Measurements from ENCODE around the gene DMD. TPM values are rescaled to one million over a fixed set of nuclear protein-coding genes. Genes with fewer than 3 reads are reported as not detected.

Gene DMD
- total and polyA plus RNA-seq, 2 of the 8 experiments (the other 6 are each of a cell fraction or from before 2014, with no cell fraction given), result 4.8 to 7.4 TPM

DNA sequence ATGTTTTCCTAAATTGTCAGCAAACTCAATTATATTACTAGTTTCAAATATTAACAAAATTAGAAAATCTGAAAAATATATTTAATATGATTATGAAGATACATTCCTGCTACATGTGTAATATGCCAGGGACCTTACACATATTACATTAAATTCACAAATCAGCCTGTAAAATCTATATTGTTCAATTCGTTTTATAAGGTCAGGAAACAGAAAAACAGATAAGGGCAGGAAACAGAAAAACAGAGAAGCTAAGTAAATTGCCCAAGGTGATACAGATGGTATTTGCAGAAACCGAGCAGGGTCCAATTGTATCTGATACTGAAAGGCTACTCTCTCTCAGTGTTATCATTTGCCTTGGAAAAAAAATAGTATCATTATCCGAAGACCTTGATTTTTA is 739.0 kb downstream of the DMD start:
- Histone ChIP-seq H4K8ac (ENCODE audit: extremely low read depth, insufficient read depth, low read length) (no peak overlapping the region), H3K79me2 (ENCODE audit: control insufficient read depth in 1 of 2, insufficient read depth in 2 of 2, low read length in 2 of 2) (no peaks in the 10 kb centered on the region), H3K4me2 (ENCODE audit: insufficient read depth in 1 of 2, low read depth in 2 of 2, low read length in 2 of 2) (no peak overlapping the region), H2AK5ac (ENCODE audit: low read depth, low read length) (no peak overlapping the region), H2AFZ (ENCODE audit: low read length) (no peak overlapping the region), H3K36me3 (ENCODE audit: control insufficient read depth in 2 of 4, insufficient read depth in 4 of 4, low read length in 3 of 4) (no peaks in the 10 kb centered on the region), H3K56ac (replicated peaks; ENCODE audit: insufficient read length, low read depth, low read length) (no peak overlapping the region), H2BK12ac (ENCODE audit: low read depth, low read length) (no peak overlapping the region), H2BK5ac (ENCODE audit: low read depth, low read length) (no peak overlapping the region), H2BK15ac (ENCODE audit: low read length) (no peak overlapping the region), H3K4me1 (replicated peaks in 1 of 4; ENCODE audit: control insufficient read depth in 3 of 4, insufficient read depth in 4 of 4, low read length in 3 of 4) (no peaks in the 10 kb centered on the region), H3K23ac (ENCODE audit: insufficient read length) (no peak overlapping the region), H3K9me3 (ENCODE audit: insufficient read depth in 2 of 2, low read depth in 1 of 2, low read length in 1 of 2) (no peaks in the 10 kb centered on the region), H3K23me2 (ENCODE audit: low read depth, low read length) (no peaks in the 10 kb centered on the region), H3K4me3 (ENCODE audit: extremely low read depth in 1 of 4, insufficient read depth in 2 of 4, low read depth in 3 of 4, low read length in 4 of 4) (no peak overlapping the region), H3K79me1 (ENCODE audit: low read depth, low read length) (no peaks in the 10 kb centered on the region), H4K5ac (ENCODE audit: insufficient read length, low read depth, low read length) (no peak overlapping the region), H3K14ac (ENCODE audit: insufficient read length) (no peak overlapping the region), H3K4ac (replicated peaks; ENCODE audit: insufficient read length, low read depth, low read length) (no peak overlapping the region), H4K20me1 (replicated peaks in 1 of 2; ENCODE audit: control insufficient read depth in 1 of 2, insufficient read depth in 2 of 2, low read length in 2 of 2) (no peaks in the 10 kb centered on the region), H2BK120ac (replicated peaks; ENCODE audit: low read depth, low read length) (no peak overlapping the region), H3K27me3 (replicated peaks in 1 of 4; ENCODE audit: control insufficient read depth in 3 of 4, extremely low read depth in 1 of 4, insufficient read depth in 3 of 4, low read length in 3 of 4) (no peaks in the 10 kb centered on the region), H3K9ac (replicated peaks in 1 of 4; ENCODE audit: extremely low read depth in 1 of 4, low read depth in 3 of 4, low read length in 3 of 4) (no peak overlapping the region), H3K18ac (ENCODE audit: extremely low read depth, low read length) (no peak overlapping the region), H3K27ac (ENCODE audit: low read depth, low read length) (no peak overlapping the region), H4K91ac (replicated peaks; ENCODE audit: insufficient read length, low read length) (no peak overlapping the region), H2BK20ac (ENCODE audit: low read length) (no peak overlapping the region)
- POLR2A ChIA-PET (ENCODE audit: partially characterized antibody), result no interaction called here
- CTCF ChIA-PET (ENCODE audit: partially characterized antibody), result no interaction called here
- DNase-seq (ENCODE audit: low read depth in 1 of 2, low spot score in 2 of 2) (no peak), FAIRE-seq (no peak)
- WGBS, 2 experiments (ENCODE audit: extremely low coverage in 1 of 2, insufficient coverage in 1 of 2, insufficient read length in 1 of 2, insufficient replicate concordance in 2 of 2, low coverage in 1 of 2, low lambda C conversion rate in 2 of 2, missing lambda C conversion rate in 1 of 2), result 85% methylated on average over 3 of the region's 3 CpGs; no CpG with 5 or more reads in 1 of the 2 experiments
- TF ChIP-seq PHF8 (conservative IDR thresholded peaks at IDR 0.05; ENCODE audit: low read depth, low read length), result no peak

Data from H1 (cell line).